ENCODE measurements around the gene CDC34.

The CDC34 gene

DNA sequence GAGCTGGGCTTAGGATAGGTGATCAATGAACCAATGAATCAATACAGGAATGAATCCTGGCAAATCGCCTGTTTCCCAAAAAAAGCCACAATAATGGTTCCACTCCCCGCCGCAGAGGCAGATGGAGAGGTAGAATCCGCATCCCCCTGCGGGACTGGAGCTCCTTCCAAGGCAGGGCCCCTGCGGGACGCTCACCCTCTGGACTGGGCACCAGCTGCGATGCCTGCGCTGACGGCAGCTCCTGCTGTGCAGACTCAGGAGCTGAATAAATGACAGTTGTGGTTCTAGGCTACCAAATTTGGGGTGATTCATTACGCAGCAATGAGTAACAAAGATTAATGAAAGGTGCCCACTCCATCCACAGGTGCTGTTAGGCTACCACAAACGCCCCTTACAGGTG lies 8.8 kb upstream of the CDC34 start:
- no peak for DNase-seq (ENCODE audit: low spot score)

DNA sequence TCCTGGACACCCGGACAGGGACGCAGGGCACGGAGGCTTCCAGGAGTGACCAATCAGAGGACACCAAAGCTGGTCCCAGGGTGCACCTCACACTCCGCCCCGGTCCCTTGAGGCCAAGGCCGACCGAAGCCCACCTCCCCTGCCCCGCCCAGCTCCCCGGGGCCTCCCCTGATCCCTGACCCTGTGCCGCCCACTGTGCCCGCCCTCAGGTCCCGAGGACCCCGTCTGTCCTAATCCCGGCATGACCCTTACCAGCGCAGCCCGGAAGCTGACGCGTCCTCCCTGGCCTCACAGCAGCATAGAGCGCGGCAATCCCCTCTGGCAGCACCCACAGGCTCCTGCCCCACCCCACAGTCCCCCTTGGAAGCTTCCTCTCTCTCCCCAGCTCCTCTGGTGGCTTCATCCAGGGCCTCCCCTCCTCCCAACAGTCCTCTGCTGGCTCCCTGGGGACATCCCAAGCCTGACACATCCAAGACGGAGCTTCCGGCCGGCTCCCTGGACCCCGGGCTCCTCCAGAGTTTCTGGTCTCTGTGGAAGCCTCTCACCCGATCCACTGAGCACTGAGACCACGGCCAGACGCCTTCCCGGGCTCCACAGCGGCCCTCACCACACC lies 7.4 kb upstream of the CDC34 start:
- DNase-seq (ENCODE audit: low spot score), result no peak

DNA sequence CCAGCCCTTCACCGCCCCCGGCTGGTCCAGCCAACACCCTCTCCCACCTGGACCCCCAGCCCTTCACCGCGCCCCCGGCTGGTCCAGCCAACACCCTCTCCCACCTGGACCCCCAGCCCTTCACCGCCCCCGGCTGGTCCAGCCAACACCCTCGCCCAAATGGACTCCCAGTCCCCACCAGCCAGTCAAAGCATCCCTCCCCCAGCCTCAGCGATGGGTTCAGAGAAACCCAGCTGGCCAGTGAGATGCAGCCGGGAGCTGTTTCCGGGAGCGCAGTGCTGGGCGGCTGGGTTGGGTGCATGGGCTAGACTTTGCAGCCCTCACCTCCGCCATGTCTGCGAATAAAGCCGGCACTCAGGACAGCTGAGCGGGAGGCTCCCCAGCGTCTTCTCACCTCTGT lies 6.5 kb upstream of the CDC34 start:
- DNase-seq (ENCODE audit: low spot score), result no peak

DNA sequence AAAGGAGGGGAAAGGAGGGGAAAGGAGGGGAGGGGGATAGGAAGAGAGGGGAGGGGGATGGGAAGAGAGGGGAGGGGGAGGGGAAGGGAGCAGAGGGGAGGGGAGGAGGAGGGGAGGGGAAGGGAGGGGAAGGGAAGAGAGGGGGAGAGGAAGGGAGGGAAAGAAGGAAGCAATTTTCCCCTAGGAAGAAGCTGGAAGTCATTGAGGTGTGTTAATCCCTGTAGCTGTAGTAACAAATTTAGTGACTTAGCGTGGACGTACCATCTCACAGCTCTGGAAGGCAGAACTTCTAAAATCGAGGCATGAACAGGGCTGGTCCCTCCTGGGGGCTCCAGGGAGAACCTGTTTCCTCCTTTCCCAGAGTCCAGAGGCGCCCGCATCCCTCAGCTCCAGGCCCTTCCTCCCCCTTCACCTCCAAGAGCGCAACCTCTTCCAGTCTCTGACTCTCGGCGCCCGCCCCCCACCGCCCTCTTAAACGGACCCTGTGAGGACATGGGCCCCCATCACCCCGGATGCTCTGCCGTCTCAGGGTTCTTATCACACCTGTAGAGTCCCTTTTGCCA lies 5.6 kb upstream of the CDC34 start:
- no peak for DNase-seq (ENCODE audit: low spot score)

DNA sequence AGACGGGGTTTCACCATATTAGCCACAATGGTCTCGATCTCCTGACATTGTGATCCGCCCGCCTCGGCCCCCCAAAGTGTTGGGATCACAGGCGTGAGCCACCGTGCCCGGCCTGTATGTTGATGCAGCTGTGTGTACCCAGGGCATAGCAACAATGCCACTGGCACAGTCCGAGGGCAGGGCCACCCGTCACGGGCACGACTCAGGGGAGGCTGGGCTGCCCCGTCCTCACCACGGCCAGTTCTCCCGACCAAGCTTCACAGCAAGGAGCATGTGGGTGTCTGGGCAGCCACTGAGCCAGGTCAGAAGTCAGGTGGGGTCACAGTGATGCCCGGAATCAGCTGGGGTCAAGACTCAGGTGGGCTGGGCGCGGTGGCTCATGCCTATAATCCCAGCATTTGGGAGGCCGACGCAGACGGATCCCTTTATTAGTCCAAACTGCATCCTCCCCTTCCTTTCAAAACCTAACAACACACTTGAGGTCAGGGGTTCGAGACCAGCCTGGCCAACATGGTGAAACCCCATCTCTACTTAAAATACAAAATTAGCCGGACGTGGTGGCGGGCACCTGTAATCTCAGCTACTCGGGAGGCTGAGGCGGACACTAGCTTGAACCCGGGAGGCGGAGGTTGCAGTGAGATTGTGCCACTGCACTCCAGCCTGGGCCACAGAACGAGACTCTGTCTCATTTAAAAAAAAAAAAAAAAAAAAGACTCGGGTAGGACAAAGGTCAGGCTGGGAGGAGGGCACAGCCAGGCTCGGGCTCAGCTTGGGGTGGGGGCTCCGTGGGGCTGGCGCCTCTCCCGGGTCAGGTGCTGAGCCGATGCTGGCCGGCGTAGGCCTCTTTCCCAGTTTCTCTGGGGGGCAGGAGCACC lies 1.2 kb upstream of the CDC34 start:
- no peak for DNase-seq (ENCODE audit: low spot score)

DNA sequence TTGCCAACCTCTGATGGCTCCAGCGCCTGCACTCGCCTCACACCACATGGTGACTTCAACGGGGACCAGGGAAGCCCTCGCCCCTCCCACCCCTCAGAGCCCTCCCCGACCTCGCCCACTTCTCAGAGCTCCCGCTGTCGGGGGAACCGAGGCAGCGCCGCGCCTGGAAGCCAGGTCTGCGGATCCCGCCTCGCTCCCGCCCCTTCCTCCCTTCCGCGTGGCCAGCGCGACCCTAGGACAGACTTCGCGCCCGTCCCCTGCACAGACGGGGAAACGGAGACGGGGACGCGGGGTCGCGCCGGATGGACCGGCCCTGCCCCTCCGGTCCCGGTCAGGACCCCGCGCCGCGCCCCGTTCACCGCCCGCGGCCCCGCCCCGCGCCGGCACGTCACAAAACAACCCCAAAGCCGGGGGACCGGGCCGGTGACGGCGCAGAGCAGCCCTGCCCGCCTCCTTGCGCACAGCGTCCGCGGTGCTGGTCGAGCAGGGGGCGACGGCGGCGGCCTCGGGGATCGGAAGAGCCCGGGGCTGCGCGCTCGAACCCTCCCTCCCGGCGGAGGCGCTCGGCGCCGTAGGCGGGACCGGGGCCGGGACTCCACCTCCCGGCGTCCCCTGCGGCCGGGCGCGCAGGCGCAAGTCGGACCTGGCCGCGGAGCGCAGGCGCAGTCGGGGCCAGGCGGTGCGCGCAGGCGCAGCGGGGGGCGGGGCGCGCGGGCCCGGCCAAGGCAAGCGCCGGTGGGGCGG lies 379 bp upstream of the CDC34 start:
- DNase-seq (ENCODE audit: low spot score), result peak; percentile 95

DNA sequence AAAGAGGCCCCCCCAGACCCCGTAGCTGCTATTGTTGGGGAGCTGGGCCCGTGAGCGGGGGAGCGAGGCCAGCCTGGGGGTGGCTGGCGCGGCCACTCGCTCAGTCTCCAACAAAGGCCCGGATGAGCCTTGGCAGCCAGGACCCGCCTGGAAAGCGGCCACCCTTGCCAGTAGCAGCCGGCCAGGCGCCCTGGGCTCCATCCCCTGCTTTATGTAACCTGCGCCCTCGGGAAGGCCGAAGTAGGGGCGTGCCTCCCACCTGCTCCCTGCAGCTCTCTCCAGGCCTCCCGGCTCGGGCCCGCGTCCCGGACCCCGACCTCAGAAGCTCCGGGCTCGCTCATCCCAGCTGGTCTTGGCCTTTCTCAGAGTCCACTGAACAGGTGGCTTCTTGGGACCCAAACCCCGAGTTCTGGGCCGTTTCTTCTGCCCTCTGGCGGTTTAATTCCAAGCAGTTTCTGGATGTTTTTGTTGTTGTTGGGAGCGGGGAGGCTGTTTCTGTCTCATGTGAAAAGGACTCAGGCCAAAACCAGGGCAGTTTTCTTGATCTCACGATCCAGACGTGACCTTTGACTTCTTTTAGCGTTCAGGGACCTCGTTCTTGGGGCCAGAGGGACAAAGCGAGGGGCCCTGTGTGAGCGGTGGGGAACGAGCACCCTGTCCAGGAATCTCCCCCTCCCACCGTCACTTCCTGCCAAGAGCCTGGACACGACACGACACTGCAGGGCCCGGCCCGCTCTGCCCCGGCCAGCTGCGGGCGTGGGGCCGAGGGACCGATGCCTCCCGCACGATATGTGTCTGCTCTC lies 1.2 kb downstream of the CDC34 start:
- DNase-seq (ENCODE audit: low spot score), result peak; percentile 63

DNA sequence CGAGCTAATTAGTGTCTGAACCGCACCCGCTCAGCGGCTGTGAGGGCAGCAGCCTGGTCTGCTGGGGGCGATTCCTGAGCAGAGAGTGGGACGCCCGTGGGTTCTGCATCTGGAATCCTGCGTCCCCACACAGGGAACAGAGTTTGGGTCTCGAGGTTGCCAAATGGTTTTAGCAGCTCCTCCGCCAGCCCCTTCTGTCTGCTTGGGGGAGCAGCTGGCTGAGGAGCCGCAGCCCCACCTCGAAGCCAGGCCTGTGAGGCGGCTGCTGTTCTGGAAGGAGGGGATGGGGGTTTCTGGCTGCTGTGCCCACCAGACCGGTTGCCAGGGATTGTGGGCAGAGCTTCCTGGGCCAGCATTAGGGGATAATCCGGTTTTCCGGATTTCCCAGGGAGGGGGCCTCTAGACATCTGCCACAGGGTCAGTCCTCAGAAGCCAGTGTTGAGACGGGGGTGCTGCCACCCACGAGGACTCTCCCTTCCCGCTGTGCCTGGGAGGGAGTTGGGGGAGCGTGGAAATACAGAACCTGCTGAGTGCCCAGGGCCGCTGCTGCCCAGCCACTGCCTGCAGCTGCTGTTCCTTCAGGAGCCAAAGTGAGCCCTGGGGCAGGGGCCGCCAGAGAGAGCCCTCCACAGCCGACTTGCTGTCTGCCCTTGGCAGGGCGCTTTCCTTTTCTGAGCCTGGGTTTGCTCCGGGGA lies 2.0 kb downstream of the CDC34 start:
- no peak for DNase-seq (ENCODE audit: low spot score)

DNA sequence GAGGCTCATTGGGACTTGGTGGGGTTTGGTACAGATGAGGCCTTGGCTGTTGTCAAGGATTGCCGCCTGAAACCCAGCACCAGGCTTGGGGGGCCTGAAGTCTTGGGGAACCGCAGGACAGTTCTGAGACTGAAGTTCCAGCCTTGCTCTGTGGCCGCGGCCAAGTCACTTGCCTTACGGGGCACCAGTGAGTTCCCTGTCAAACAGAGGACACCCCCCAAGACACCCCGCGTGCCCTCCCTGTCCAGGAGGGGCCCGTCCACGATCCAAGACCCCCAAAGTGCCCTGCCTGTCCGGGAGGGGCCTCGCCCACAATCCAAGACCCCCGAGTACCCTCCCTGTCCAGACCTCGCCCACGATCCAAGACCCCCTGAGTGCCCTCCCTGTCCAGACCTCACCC lies 2.5 kb downstream of the CDC34 start:
- no peak for DNase-seq (ENCODE audit: low spot score)

DNA sequence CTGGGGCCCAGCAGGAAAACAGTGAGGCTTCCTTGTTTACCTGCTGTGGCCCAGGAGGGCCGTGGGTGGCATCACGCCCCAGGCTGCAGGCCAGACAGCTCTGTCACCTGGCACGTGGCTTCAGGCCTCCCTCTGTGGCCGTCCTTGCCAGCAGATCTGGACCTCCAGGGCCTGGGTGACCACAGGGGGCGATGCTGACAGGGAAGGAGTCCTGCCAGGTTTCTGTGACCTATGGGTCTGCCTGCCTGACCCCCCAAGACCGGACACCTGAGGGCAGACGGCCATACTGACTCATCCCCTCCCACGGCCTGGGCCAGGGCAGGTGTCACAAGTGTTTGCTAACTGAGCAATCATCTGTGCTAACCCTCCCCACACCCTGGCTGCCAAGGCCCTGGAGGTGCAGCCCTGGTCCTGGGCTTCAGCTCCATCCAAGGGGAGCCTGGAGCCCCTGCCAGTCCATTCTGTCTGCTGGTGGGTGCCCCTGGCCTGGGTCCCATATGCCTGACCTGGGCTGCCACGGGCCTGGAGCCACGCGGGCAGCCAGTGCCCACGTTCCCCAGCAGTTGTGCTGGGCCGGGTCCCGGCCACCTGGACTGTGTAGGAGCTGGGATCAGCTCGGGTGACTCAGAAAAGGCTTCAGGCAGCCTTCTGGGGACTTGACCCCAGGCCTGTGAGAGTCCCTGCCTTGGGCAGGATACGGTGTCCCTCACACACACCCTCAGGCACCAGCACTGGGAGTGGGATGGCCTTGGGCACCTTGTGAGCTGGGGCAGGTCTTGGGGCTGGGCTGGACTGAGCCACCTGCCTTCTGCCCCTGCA lies 3.7 kb downstream of the CDC34 start:
- no peak for DNase-seq (ENCODE audit: low spot score)

DNA sequence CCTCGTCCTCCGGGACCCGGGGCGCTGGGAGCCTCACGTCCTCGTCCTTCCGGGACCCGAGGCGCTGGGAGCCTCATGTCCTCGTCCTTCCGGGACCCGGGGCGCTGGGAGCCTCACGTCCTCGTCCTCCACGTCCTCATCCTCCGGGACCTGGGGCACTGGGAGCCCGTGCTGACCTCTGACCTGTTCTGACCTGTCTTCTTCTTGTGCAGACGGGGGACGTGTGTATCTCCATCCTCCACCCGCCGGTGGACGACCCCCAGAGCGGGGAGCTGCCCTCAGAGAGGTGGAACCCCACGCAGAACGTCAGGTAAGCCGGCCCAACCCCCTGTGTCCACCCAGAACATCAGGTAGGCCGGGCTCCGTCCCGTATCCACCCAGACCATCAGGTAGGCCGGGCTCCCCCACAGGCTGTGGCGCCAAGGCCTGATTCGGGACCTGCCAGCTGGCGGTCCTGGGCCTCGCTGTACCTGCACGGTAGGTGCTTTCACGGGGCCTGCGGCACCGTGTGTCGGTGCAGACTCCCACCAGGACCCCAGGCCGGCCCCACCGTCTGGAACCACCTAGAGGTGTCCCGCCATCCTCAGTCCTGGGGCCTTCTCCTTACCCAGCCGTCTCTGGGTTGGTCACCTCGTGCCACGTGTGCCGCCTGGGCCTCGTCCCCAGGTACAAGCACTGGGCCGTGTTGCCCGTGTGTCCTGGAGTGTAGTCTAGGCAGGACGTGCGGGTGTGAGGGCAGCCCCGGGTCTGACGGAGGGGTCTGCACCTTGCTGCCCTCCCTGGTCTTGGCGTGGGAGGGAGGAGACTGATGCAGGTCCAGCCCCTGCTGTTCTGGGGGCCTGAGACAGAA lies 4.7 kb downstream of the CDC34 start:
- no peak for DNase-seq (ENCODE audit: low spot score)

DNA sequence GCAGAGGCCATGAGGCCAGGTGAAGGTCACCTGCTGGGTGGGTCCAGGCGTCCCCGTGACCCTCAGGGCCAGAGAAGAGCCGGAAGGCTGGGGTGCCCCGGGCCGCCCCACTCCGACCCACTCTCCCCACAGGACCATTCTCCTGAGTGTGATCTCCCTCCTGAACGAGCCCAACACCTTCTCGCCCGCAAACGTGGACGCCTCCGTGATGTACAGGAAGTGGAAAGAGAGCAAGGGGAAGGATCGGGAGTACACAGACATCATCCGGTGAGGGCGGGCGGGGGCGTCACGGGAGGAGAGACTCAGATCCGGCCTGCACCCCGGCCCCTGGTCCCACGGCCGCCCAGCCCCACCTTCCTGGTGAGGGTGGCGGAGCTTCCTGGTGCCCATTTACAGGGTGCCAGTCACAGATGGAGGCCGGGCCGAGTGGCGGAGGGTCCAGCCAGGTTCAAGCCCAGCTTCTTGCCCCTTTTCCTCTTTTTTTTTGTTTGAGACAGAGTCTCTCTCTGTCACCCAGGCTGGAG lies 5.4 kb downstream of the CDC34 start:
- DNase-seq (ENCODE audit: low spot score), result no peak

DNA sequence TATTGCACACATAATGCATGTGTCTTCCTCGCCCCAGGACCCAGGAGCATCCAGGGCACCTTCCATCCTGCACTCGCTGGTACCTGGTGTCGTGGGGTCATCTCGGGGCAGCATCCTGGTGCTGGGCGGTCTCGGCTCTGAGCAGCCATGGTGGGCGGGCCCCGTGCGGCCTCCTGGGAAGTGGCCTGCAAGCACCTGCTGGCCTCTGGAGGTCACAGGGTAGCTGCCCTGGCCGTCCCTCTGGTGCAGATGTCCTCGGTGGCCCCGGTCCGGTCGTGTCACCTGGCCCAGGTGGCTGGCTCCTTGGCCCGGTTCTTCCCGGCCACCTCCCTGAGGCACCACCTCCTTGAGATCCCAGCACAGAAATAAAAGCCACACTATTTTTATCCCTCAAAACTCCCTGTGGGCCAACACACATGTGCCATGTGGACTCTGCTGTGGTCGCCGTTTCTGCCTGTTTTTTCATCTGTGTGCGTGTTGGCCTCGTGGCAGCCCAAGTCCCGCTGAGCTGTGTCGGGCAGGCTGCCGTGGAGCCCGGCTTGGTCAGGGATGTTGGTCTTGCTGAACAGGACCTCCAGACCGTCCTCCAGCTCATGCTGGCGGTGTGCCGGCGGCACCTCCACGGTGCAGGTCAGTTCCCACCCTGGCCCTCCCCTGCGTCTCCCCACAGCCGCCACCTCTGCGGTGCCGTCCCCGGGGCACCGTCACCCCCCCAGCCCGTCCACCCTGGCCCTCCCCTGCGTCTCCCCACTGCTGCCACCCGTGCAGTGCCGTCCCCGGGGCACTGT lies 7.3 kb downstream of the CDC34 start:
- DNase-seq (ENCODE audit: low spot score), result no peak

DNA sequence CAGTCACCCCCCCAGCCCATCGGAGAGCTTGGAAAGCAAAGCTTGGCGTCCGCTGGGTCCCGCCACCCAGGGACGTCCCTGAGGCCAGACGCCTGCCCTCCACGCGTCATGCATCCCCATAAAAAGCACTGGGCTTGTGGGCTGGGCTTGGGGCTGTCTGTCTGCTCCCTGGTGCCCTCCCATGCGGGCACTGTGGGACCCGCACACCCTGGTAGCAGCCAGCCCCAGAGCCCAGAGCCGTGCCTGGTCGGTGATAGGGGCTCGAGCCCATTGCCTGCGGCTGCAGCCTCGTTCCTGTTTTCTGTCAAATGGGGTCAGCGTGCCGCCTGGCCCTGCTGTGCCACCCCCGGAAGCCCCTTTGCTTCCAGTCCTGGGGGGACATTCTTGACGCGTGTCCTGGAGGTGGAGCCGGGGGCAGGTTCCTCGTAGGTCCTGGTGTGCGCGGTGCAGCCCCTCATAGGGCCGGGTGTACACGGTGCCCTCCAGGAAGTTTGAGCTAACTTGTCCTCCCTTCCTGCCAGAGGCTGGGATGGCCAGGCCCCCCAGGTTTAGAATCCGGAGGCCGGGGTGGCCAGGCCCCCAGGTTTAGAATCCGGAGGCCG lies 8.0 kb downstream of the CDC34 start:
- DNase-seq (ENCODE audit: low spot score), result no peak

DNA sequence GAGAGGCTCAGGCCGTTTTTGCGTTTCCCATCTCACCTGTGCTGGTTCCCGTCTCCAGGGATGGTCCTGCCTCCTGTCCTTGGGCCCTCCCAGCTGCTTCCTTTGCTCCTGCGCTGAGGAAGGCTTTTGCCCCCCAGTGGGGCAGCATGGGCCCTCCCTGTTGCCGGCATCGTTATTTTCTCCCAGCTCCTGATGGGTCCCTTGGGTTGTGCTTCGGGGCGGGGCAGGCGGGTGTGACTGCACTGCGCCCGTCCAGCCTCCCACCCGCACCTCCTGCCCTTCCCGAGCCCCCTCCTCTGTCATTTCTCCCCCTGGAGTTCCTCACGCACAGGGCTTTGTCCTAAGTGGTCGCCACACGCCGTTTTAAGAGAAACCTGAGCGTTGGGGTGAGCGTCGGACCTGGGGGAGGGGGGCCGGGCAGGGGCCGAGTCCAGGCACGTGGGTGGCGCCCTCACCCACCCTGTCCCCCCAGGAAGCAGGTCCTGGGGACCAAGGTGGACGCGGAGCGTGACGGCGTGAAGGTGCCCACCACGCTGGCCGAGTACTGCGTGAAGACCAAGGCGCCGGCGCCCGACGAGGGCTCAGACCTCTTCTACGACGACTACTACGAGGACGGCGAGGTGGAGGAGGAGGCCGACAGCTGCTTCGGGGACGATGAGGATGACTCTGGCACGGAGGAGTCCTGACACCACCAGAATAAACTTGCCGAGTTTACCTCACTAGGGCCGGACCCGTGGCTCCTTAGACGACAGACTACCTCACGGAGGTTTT lies 9.5 kb downstream of the CDC34 start:
- DNase-seq (ENCODE audit: low spot score), result no peak

DNA sequence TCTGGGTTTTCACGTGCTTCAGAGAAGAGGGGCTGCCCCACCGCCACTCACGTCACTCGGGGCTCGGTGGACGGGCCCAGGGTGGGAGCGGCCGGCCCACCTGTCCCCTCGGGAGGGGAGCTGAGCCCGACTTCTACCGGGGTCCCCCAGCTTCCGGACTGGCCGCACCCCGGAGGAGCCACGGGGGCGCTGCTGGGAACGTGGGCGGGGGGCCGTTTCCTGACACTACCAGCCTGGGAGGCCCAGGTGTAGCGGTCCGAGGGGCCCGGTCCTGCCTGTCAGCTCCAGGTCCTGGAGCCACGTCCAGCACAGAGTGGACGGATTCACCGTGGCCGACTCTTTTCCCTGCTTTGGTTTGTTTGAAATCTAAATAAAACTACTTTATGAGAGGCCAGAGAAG lies 10.1 kb downstream of the CDC34 start:
- DNase-seq (ENCODE audit: low spot score), result no peak

DNA sequence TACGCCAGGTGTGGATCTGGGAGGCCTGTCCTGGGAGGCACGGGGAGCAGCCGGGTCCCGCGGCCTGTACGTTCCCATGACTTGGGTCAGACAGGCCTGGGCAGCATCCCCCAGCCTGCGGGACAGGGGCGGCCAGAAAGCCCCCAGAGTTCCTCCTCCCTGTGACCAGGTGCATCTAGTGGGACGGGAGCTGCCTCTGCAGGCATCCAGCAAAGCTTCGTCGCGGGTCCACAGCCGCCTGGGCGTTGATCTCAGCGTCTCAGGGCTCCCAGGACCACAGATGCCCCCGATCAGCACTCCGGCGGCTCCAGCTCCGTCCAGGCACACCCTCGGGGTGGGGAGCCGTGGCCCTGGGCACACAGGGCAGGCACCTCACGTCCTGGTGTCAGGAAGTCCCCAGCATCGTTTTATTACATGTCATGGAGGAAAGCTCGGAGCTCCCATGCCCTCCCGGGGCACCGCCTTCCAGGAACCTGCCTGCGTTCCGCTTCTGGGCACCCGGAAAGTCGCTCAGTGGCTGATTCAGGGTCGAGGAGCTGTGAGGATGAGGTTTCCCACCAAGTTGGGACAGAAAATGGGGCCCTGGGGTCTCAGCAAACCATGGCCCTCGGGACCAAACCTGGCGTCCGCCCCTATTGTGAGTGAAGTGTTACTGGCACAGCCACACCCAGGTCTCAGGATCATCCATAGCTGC lies 10.8 kb downstream of the CDC34 start:
- no peak for DNase-seq (ENCODE audit: low spot score)
